GM19452 (cell line): ENCODE measurements around the gene TMTC2.

ENCODE experiments used
- ATAC-seq: cut with Tn5 transposase; IDR thresholded peaks from one replicate; pipeline ENCODE4 v1.9.1; 2021; ENCODE audit not compliant: unreplicated experiment

The TMTC2 gene

GRCh38 chr12:82686168-82687020 is at the start of gene TMTC2:
Gene TMTC2 (plus strand): TSS chr12:82686906.
- ATAC-seq: peak; percentile 85

- ATAC-seq: peak; percentile 70
These were observed 48.4 kb upstream of the TMTC2 start for GRCh38 chr12:82638324-82638723.

DNA sequence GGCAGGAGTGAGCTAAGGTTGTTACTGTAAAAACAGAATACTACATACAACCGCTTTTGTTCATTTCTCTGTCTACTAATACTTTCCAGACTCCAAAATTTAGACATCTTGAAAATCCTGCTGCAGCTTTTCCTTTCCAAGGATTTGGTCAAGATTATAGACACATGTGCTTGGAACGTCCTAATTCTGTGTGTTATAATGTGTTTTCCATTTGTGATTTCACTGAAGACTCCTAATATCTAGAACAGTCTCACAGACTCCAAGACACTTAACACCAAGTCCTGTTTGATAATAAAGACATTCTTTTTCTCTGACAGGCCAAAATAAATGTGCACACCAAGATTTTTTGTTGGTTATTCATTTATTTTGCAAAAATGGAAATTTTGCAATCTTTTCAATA is 41.8 kb upstream of the TMTC2 start:
- no peak for ATAC-seq

DNA sequence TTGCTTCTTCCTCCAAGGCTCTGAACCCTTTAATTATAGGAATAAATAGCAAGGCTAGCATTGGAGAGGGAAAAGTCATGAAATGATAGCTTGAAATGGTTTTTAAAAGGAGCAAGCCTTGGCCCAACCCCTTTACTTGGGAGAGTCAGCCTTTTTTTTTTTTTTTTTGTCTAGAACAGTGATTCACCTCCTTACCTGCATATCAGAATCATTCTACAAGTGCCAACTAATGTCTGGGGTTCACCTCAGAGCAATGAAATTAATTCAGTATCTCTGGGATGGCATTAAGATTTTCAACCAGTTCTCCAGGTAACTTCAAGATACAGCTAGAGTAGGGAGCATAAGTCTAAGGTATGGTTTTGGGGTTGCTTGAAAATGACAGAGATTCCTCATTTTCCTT is 41.3 kb upstream of the TMTC2 start:
- no peak for ATAC-seq

- no peak for ATAC-seq
These were observed 38.9 kb upstream of the TMTC2 start for GRCh38 chr12:82647853-82648252.

GRCh38 chr12:82648259-82648909 is 38.3 kb upstream of the TMTC2 start:
- ATAC-seq: no peak

DNA sequence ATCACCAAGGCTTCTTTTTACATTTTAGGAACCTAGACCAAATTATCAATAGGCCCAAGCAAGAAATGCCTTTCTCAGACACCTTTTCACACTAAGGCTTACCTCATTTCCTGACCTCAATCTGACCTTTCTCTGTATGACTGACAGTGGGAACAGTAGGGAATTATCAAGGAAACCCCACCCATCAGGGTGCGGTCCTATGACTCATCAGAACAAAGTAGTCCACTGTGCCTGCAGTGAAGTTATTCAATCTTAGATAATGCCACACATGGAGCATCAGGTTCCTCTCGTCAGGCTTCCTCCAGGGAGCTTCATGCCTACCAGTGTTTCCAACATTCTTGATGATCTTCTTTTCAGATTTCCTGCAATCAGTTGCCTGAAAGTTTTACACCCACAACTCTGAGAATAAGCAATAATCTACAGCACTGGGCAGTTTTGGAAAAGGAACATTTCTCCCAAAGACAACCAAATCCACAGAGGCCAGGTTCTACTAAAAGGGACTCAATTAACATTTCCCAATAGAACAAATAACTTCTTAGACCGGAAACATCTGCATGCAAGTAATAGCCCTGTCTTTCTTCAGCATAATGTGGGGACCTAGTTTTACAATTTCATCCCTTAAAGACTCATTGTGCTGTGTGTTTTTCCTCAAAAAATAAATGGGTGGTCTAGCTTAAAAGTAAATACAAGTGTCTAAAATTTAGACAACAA is 35.9 kb upstream of the TMTC2 start:
- ATAC-seq: peak; percentile 86

- no peak for ATAC-seq
These were observed 35.2 kb upstream of the TMTC2 start for GRCh38 chr12:82651489-82651888.

DNA sequence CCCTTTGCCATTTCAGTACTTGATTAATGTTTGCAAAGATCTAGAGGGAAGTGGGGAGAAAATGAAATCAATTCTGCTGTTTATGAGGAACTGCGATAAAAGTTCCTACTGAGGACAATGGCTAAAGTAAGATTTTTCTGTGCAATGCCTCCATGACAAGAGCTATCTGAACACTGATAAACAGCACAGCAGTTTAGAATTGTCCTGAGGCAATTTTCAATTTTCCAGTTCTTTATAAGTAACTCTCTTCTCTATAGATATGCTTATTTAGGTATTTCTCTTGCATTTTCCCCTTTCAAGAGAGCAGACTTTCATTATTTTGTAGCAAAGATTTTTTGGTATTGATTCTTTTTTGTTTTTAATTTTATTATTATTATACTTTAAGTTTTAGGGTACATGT is 34.6 kb upstream of the TMTC2 start:
- ATAC-seq: no peak

GRCh38 chr12:82655751-82656150 is 31.0 kb upstream of the TMTC2 start:
- no peak for ATAC-seq

GRCh38 chr12:82659343-82660207 is 27.1 kb upstream of the TMTC2 start:
- no peak for ATAC-seq

DNA sequence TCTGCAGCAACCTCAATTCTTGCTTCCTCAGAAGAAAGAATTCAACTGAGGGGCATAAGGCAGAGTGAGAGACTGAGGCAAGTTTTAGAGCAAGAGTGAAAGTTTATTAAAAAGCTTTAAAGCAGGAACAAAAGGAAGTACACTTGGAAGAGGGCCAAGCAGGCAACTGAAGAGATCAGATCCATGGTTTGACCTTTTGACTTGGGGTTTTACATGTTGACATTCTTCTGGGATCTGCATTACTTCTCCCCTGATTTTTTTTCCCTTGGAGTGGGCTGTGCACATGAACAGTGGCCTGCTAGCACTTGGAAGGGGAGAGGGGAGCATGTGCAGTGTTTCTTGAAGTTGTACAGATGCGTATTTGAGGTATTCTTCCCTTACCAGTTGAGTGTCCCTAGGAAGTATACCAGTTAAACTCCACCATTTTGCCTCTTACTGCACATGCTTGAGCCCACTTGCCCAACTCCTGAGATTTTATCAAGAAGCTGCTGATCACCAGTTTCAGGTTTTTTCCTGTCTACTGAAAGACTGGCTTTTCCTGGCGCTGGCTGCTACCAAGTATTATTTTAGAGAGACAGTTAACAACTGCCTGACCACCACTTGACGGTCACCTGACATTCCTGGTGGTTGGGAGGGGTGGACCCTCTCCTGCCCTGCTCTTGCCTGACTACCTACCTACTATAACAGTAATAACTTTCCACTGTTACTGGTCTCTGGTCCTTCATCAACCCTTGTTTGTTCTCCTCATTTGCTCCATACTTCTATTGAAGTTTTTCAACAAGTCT is 26.0 kb upstream of the TMTC2 start:
- no peak for ATAC-seq

DNA sequence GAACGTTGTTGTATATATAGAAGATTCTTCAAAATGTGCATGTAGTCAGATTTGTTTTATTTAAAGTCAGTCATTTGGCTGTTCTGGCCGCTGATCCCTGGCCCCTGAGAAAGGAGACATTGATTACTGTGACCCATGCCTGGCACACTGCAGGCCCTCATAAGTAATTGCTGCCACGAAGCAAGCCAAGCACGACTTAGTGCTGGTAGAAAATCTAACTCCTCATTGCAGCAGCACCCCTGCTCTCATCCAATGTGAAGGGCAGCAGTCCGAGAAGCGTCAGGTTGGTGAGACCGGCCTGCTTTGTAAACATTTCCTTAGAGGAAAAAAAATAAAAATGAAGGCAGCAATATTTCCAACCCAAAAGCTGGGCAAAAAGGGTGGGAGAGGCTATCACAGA is 22.8 kb upstream of the TMTC2 start:
- ATAC-seq: no peak

- ATAC-seq: peak; percentile 47
These were observed 21.4 kb upstream of the TMTC2 start for GRCh38 chr12:82665142-82665923.

DNA sequence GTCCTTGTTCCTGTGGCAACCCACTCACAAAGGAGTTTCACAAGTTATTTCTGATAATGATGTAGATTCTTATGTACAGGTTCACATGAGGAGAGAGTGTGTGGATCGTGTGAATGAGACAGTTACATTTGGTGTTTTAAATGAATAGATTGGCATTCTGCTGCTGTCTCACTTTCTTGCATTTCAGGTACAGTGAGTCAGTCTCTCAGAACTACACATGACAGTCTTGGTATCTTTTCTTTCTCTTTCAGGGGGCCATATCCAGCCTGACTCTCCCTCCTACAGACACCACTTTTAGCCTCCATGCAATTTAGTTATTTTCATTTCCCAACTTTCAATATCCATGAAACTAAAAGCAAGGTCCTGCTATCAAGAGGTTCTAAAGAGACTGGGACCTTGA is 19.9 kb upstream of the TMTC2 start:
- ATAC-seq: no peak

GRCh38 chr12:82671673-82672195 is 15.0 kb upstream of the TMTC2 start:
- ATAC-seq: no peak

DNA sequence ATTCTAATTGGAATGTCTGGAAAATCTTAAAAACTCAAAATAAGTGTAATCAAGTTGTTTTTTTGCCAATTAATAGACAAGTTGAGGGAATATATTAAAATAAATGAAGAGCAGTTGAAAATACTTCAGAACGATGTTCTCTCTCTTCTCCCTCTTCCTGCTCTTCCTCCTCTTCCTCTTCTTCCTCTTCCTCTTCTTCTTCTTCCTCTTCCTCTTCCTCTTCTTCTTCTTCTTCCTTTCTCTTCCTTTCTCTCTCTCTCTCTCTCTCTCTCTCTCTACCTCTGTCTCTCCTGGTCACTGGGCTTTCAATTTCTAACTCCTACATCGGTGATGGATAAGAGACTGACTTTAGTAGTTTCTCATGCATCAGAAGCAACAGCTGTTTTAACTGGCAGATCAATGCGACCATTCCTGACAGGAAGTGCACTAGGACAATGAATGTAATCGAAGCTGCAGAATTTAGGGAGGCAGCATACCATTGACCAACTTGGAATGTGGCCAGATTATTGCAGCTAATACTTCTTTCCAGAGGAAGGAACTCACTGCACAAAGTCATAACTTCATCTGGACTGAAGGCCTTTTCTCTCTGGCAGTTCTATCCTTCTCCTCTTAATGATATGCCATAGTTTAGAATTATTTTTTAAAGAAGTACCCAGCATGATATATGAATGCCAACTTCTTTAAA is 13.8 kb upstream of the TMTC2 start:
- ATAC-seq: no peak

- no peak for ATAC-seq
These were observed 13.0 kb upstream of the TMTC2 start for GRCh38 chr12:82673698-82674097.

DNA sequence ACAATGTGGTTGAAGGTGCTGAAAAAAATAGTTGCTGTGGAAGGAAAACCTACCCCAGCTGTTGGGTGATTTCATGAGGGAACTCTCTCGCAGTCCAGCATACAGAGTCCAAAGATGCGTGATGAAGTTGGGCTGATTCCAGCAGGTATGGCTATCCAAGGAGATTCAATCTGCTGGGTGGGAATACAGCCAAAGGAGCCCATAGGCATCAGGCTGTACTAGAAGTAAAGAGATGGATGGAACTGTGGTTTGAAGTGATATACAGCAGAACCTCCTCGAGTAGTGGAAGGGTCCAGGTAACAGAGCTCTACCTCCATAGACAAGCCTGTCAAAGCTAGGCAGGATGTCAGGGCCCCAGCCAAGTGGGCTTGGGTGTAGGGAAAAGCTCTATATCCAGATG is 11.5 kb upstream of the TMTC2 start:
- ATAC-seq: no peak
